Heart left ventricle (tissue), 16 donors: ENCODE measurements around the gene SPOCK2. TPM values are rescaled to one million over a fixed set of nuclear protein-coding genes. Genes with fewer than 3 reads are reported as not detected.
A peak's percentile ranks its signal among the peaks of the same experiment; 100 is the strongest.

Experiments used
- ATAC-seq, 4 donors: fragments of 200-7000 bp; cut with Tn5 transposase; one replicate each; pipeline ENCODE4 v1.9.1; 2020 to 2022; ENCODE audit warnings: moderate library complexity in 4 of 4, mild to moderate bottlenecking in 3 of 4, moderate number of reproducible peaks in 1 of 4
- DNase-seq, 5 donors: peaks; one replicate each; pipeline ENCODE4 v3.0.0-alpha.2; 2020
- H3K27ac ChIP-seq, 12 donors: fragments of 200-600 bp; sonication (generic) in 4 of 12; one replicate each; pipeline versions ENCODE4 v1.5.0 to v1.8.0; 2016 to 2022; ENCODE audit warnings: mild to moderate bottlenecking in 2 of 12
- H3K27me3 ChIP-seq, 9 donors: fragments of 200-600 bp; sonication (generic) in 2 of 9; one replicate each; pipeline versions ENCODE4 v1.5.1 to v1.8.0; 2016 to 2022; ENCODE audit warnings: mild to moderate bottlenecking in 3 of 9
- H3K36me3 ChIP-seq, 9 donors: fragments of 200-600 bp; sonication (generic) in 2 of 9; one replicate each; pipeline versions ENCODE4 v1.5.0 to v1.8.0; 2018 to 2022; ENCODE audit warnings: mild to moderate bottlenecking in 2 of 9
- H3K4me1 ChIP-seq, 12 donors: fragments of 200-600 bp; sonication (generic) in 4 of 12; one replicate each; pipeline versions ENCODE4 v1.5.0 to v1.8.0; 2016 to 2022; ENCODE audit warnings: mild to moderate bottlenecking in 3 of 12
- H3K4me3 ChIP-seq, 12 donors: fragments of 200-600 bp; sonication (generic) in 4 of 12; one replicate each; pipeline versions ENCODE4 v1.5.0 to v1.8.0; 2017 to 2022; ENCODE audit warnings: mild to moderate bottlenecking in 9 of 12, moderate library complexity in 4 of 12
- H3K9me3 ChIP-seq, 12 donors: fragments of 200-600 bp; sonication (generic) in 4 of 12; one replicate each; pipeline versions ENCODE4 v1.5.0 to v1.8.0; 2016 to 2022; ENCODE audit warnings: mild to moderate bottlenecking in 1 of 12
- CTCF ChIP-seq, 12 donors: fragments of 200-600 bp; sonication (generic) in 4 of 12; IDR thresholded peaks; one replicate each; pipeline versions ENCODE4 v1.5.0 to v1.8.0; 2018 to 2022; ENCODE audit warnings: antibody characterized with exemption in 12 of 12, mild to moderate bottlenecking in 5 of 12
- POLR2A ChIP-seq, 2 donors: fragments of 450-650 bp; IDR thresholded peaks; one replicate each; pipeline ENCODE4 v1.6.1; 2017; ENCODE audit warnings: antibody characterized with exemption in 2 of 2, mild to moderate bottlenecking in 2 of 2, moderate library complexity in 2 of 2
- WGBS, 4 donors: extraction: QIAGEN DNeasy Blood & Tissue Kit in 2 of 4; methylation state at CpG; one replicate each; pipeline versions ENCODE4 v1.1.5 to v1.1.7; 2013 to 2018; 5-methylcytosine and 5-hydroxymethylcytosine counted together
- intact Hi-C, 10 donors: fragments of 100-400 bp; cut with DNase I; formaldehyde crosslinking; loops; one replicate each; pipeline versions ENCODE4 v1.11.1 to v1.14.2; 2022
- polyA plus RNA-seq, 2 donors: library from polyadenylated mRNA; stranded (reverse); fragments of 200-250 nt; gene quantifications; one replicate each; pipeline ENCODE4 v1.2.3, GENCODE V29; 2013
- total RNA-seq, 9 donors: library from RNA; depleted of rRNA in 2 of 9; stranded (reverse); fragments of >200 nt in 2 of 9; fragmentation: NEBNext Ultra II Directional in 3 of 9; extraction: Animal tissue kit (Norgen Biotek cat#: 25700) in 3 of 9; gene quantifications; one replicate each; pipeline versions ENCODE4 v1.1.0 to v1.2.4, GENCODE V29; 2016 to 2023
- donor health status: ischemic (EF 13 %, LVEDD 7.1; RV severe dilation, severe dysfunction).
- donor health status: healthy with polysubstance abuse.
- donor health status: DM: no; HTN: yes; CAD: no.
- donor health status: DM: no; HTN: no; CAD: no.
- donor health status: ischemic (EF 25% LVEDD 6.9; RV normal size, moderate dysfunction).
- donor health status: ischemic (EF 25% LVEDD 5.7; RV mildly dilated, moderate dysfunction).
- donor health status: healthy.
- donor health status: DM: yes; HTN: yes; CAD: no.
- donor health status: ischemic (EF 35%, LVEDD 5.7; RV mildly dilated, moderate dysfunction).
- donor health status: nonischemic (EF 11% LVEDD 7.7; RV severe dilation, severe dysfunction).
- donor health status: DM: yes; HTN: yes; CAD: no.
- donor health status: PGD.
- donor health status: ischemic (EF 29% LVEDD 5.4; RV normal size, mild dysfunction).
- donor health status: nonischemic (EF 23%, LVEDD 6.1; RV moderate dilation, normal function).

The SPOCK2 gene
- total and polyA plus RNA-seq, 11 donors: 4.4 to 16.6 (median 8.0) TPM

- H3K27me3 ChIP-seq: no peaks in the 10 kb centered on the region
- intact Hi-C loops: loop anchor here in 2 of 10 donors (2.0 to 5.0 kb wide), 2 partner anchors 19 to 59 kb away; no protein-coding TSS in a partner anchor
- no peak for ATAC-seq
- peaks cover 0 to 38% (median 12%) of the 10 kb centered on the region in 12 donors for H3K4me1 ChIP-seq
- no peaks in the 10 kb centered on the region for H3K9me3 ChIP-seq
- peak overlapping the region in 2 of 12 donors; percentile 70 to 80 for H3K27ac ChIP-seq
- H3K36me3 ChIP-seq: no peaks in the 10 kb centered on the region
- no peak overlapping the region for H3K4me3 ChIP-seq
- WGBS, 4 donors: 90 to 95% (median 91%) methylated on average over 10 of the region's 10 CpGs
- DNase-seq: no peak
- TF ChIP-seq CTCF (IDR thresholded peaks at IDR 0.05) (no peak), POLR2A (IDR thresholded peaks at IDR 0.05) (no peak)
Measured at GRCh38 chr10:72031706-72032105, 56.6 kb downstream of the SPOCK2 start.

GRCh38 chr10:72030762-72031543, 57.4 kb downstream of the SPOCK2 start:
- ATAC-seq (peak; percentile 92 to 93 (median 92)), DNase-seq (peak in 4 of 5 donors; percentile 50 to 87 (median 78))
- WGBS, 4 donors: 63 to 71% (median 67%) methylated on average over 17 to 19 of the region's 19 CpGs
- H3K27ac ChIP-seq: peak overlapping the region in 10 of 12 donors; percentile 10 to 80 (median 65)
- H3K27me3 ChIP-seq: no peaks in the 10 kb centered on the region
- H3K4me1 ChIP-seq: peaks cover 0 to 43% (median 12%) of the 10 kb centered on the region in 12 donors
- no peaks in the 10 kb centered on the region for H3K36me3 ChIP-seq
- no peaks in the 10 kb centered on the region for H3K9me3 ChIP-seq
- TF ChIP-seq CTCF (IDR thresholded peaks at IDR 0.05) (no peak), POLR2A (IDR thresholded peaks at IDR 0.05) (no peak)
- no peak overlapping the region for H3K4me3 ChIP-seq
- intact Hi-C loops: loop anchor here in 2 of 10 donors (2.0 to 5.0 kb wide), 2 partner anchors 18 to 59 kb away; no protein-coding TSS in a partner anchor

- ATAC-seq (no peak), DNase-seq (no peak)
- H3K27ac ChIP-seq: peak overlapping the region in 2 of 12 donors; percentile 20 to 80
- 83 to 97% (median 89%) methylated on average over 1 of the region's 1 CpG for WGBS, 4 donors
- H3K4me1 ChIP-seq: peaks cover 0 to 32% (median 7%) of the 10 kb centered on the region in 12 donors
- no peaks in the 10 kb centered on the region for H3K9me3 ChIP-seq
- TF ChIP-seq POLR2A (IDR thresholded peaks at IDR 0.05) (no peak), CTCF (IDR thresholded peaks at IDR 0.05) (no peak)
- no peaks in the 10 kb centered on the region for H3K27me3 ChIP-seq
- no peaks in the 10 kb centered on the region for H3K36me3 ChIP-seq
- no peak overlapping the region for H3K4me3 ChIP-seq
- intact Hi-C loops: no loop called here
Measured at GRCh38 chr10:72029414-72029813, 58.9 kb downstream of the SPOCK2 start.

- Histone ChIP-seq H3K36me3 (no peaks in the 10 kb centered on the region), H3K9me3 (no peaks in the 10 kb centered on the region), H3K4me3 (no peak overlapping the region), H3K27ac (no peak overlapping the region), H3K27me3 (no peaks in the 10 kb centered on the region), H3K4me1 (peaks cover 0 to 29% (median 4%) of the 10 kb centered on the region in 12 donors)
- DNase-seq (no peak), ATAC-seq (no peak)
- TF ChIP-seq CTCF (IDR thresholded peaks at IDR 0.05) (no peak), POLR2A (IDR thresholded peaks at IDR 0.05) (no peak)
- intact Hi-C loops: no loop called here
- WGBS, 4 donors: 84 to 88% (median 86%) methylated on average over 6 of the region's 6 CpGs
Measured at GRCh38 chr10:72027498-72027897, 60.9 kb downstream of the SPOCK2 start.
